Measurements from ENCODE around the gene PALD1.
"Not testable (repeated sequence)": the region's sequence is repeated elsewhere in the genome, so short reads cannot be mapped to it uniquely, and the experiment has no call there.

Gene PALD1

DNA sequence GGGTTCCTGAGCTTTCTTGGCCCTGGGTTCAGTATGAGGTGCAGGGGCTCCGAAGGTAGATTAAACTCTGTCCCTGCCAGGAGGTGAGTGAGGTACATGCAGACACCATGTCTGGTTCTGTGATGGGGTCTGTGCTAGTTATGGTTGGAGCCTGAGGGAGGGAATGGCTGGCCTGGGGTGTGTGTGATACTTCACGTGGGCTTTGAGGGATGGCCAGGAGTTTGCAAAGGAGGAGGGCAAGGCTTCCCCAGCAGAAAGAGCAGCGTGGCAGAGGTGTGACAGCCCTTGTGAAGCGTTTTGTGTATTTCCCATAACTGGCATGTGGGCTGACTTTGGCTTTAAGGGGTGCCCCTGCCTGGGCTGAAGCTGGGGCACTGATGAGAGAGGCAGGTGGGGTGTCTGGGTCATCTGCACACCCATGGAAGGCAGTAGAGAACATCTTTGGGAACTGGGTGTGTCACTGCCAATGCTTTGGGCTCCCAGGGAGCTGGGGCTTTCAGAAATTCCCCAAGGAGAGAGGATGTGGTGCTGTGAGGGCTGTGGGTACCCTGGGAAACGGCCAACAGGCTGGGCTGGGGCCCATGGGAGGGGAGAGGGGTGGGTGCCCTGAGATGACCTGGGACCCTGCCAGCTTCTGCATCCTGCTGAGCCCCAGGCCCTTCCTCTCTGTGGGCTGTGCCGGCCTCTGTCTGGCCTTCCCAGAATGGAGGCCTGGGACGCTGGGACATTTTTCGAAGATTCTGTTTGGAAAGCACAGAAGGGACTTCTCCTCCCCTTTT, 4.6 kb downstream of the PALD1 start:
- DNase-seq: no peak

DNA sequence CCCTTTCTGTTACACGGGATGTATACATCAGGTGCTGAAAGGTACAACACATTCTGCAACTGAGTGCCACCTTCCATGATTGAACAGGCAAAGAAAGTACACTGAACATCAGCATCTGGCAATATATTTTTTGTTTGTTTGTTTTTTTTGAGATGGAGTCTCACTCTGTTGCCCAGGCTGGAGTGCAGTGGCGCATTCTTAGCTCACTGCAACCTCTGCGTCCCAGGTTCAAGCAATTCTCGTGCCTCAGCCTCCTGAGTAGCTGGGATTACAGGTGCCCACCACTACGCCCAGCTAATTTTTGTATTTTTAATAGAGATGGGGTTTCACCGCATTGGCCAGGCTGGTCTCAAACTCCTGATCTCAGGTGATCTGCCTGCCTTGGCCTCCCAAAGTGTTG, 5.3 kb downstream of the PALD1 start:
- not testable (repeated sequence) for DNase-seq

DNA sequence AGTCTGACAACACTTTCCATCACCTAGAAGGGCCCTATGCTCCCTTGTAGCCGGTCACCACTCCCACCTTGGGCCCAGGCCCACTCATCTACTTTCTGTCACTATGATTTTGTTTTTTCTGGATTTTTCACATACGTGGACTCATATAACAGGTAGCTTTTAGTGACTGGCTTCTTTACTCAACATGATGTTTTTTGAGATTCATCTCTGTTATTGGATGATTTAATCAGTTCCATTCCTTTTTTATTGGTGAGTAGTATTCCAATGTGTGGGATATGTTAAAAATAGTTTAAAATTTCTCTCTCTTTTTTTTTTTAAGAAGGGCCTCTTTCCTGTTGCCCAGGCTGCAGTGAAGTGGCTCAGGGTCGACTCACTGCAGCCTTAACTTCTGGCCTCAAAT, 9.3 kb downstream of the PALD1 start:
- no peak for DNase-seq

DNA sequence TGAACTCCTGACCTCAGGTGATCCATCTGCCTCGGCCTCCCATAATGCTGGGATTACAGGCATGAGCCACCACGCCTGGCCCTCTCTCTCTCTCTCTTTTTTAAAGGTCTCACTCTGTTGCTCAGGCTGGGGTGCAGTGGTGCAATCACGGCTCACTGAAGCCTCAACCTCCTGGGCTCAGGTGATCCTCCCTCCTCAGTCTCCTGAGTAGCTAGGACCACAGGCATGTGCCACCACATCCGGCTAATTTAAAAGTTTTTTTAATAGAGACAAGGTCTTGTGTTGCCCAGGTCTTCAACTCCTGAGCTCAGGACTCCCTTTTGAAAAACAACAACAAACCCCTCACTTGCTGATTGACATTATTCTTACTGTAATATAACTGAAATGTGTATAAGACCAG, 11.6 kb downstream of the PALD1 start:
- DNase-seq: no peak

DNA sequence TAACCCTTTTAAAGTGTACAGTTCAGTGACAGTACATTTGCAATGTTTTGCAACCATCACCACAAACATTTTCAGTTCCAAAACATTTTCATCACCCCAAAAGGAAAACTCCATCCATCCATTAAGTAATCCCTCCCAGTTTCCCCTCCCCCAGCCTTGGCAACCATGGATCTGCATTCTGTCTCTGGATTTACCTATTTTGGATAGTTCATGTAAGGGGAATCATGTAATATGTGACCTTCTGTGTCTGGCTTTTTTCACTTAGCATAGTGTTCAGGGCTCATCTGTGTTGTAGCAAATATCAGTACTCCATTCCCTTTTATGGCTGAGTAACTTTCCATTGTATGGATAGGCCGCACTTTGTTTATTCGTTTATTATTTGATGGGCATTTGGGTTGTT, 13.0 kb downstream of the PALD1 start:
- no peak for DNase-seq

DNA sequence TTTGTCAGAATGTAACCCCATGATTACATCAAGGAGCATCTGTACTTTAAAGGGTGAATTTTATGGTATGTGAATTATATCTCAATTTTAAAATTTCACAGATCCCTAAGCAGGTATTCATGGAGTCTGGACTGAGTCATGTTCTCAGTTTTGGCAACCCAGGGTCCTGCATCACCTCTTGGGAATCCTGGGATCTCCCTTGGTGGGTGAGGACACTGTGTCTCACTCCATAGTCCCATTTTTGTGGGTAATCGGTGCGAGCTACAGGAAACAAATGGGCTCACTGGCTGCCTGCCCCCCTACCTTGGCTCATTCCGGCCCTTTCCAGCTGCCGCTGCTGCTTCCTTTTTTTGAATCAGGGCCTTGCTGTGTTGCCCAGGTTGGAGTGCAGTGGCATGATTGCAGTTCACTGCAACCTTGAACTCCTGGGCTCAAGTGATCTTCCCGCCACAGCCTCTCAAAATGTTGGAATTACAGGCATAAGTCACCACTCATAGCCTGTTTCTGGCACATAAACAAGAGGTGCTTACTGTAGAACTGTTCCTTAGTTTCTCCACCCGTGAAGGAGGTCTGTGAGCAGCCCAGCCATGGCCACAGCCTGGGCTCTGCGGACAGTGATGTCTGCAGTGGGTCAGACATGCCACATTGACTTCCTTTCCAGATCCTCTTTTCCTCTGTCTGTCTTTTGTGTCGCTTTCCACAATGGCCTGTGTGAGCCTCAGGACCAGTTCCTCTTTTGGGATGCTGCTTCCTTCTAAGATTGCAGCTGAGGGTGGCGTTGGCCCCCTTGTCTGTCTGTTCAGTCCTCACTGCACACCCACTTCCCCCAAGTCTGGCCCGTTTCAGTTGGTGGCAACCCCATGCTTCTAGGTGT, 14.5 kb downstream of the PALD1 start:
- DNase-seq: no peak

DNA sequence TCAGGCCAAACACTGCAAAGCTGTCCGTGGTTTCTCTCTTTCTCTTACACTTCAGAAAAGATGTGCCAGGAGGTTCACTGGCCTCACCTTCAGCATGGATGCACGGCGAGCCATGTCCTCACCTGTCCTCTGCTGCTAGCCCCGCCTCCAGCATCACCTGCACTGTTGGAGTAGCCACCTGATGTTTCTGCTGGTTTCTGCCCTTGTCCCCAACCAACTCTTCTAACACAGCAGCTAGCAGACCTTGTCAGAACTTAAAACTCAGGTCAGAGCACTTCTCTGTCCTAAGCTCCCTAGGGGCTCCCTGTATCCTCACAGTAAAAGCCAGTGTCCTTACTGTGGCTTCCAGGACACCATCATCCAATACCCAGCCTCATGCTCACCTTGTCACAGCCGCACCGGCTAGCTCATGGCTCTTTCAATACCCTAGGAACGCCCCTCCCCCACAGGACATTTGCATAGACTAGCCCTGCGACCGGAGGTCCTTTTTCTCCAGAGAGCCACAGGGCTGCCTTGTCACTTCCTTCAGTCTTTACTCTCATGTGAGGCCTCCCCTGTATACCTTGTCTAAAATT, 15.2 kb downstream of the PALD1 start:
- DNase-seq: peak; percentile 40

DNA sequence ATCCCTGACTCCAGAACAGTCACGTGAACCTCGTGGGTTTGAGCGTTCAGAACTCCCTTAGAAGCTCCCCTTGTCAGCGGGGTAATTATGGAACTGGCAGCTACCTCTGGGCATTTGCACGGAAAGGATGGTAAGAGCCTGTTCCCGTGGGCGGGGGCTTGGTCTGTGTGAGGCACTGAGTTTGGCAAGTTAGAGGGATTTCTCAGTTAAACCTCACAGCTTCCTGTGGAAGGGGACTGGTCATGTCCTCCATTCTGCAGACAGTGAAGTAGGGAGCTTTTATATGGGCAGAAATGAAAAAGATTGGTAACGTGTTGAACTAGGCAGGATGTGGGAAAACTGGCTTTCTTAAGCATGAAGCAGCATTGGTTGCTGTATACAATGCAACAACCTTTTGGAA, 16.0 kb downstream of the PALD1 start:
- no peak for DNase-seq

DNA sequence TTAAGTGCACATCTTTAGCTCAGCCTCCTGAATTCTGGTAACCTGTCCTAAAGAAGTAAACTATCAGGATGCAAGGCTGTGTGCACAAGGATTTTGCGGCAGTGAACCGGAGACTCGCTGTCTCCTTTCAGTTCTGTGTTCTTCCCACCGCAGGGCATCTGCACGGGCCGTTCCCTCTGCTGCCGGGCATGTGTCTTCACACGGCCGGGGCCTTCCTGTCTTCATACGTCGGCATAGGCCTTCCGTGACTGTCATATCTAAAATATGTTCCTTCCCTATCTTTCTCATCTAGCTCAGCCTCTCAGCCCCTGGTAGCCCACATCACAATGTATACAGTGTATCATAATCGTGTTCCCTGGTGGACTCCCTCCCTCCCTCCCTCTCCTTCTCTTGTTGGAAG, 16.4 kb downstream of the PALD1 start:
- no peak for DNase-seq

DNA sequence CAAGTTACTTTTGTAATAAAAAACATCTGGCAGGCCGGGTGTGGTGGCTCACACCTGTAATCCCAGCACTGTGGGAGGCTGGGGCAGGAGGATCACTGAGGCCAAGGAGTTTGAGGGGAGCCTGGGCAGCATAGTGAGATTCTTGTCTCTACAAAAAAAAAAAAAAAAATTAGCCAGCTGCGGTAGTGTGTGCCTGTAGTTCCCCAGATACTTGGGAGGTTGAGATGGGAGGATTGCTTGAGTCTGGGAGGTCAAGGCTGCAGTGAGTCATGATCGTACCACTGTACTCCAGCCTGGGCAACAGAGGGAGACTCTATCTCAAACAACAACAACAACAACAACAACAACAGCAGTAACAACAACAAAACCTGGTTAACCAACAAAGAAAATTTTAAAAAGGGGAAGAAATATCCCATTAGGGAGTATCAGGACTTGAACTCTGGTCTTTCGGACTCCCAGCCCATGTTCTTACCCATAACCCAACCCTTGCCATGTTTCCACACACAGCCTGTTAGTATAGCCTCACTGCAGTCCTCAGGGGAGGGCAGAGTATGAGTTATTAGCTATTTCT, 17.2 kb downstream of the PALD1 start:
- DNase-seq: no peak

DNA sequence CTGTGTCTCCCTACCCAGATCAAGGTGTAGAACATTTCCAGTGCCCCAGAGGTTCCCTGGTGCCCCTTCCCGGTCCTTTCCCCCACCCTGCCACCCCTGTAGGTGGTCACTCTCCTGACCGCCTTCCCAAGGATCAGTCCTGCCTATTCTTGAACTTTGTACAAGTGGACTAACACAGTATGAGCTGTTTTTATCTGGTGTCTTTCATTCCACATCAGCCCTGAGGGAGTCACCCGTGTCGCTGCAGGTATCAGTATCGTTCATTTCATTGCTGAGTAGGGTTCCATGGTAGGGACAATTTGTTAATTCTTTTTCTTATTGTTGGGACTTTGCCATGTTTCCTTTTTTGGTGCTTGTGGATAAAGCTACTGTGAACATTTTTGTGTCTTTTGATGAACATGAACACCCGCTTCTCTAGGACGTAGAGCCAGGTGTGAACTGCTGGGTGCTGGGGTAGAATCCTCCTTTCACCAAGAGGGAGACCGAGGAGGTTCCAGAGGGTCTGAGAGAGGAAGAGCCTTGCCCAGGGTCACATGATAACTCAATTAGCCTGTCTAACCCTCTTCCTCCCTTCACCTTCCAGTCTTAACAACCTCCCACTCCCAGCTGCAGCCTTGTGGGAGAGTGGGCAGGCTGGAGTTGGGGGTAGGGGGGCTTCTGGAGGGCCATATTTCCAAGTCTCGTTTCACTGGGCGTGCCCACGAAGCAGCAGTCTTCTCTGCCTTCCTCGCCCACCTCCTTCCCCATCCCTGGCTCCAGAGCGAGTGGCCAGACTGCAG, 18.0 kb downstream of the PALD1 start:
- DNase-seq: no peak

DNA sequence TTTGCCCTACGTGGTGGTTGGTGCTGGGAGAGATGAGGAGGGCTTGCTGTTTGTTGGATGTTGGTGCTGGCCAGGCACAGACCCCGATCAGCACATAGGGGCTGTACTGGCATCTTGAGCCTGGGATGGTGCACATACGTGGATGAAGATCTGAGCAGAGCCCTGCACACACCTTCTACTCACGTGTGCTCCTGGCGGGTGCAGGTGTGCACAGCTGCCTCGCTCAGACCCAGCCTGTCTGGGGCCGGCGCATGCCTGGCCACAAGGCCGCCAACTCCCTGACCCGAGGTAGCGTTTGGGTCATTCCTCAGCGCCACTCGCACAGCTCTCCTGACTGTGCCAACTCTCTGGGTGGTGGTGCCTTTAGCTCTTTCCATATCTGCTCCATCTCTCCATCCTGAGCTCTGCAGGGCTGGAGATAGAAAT, 18.6 kb downstream of the PALD1 start:
- DNase-seq: no peak

DNA sequence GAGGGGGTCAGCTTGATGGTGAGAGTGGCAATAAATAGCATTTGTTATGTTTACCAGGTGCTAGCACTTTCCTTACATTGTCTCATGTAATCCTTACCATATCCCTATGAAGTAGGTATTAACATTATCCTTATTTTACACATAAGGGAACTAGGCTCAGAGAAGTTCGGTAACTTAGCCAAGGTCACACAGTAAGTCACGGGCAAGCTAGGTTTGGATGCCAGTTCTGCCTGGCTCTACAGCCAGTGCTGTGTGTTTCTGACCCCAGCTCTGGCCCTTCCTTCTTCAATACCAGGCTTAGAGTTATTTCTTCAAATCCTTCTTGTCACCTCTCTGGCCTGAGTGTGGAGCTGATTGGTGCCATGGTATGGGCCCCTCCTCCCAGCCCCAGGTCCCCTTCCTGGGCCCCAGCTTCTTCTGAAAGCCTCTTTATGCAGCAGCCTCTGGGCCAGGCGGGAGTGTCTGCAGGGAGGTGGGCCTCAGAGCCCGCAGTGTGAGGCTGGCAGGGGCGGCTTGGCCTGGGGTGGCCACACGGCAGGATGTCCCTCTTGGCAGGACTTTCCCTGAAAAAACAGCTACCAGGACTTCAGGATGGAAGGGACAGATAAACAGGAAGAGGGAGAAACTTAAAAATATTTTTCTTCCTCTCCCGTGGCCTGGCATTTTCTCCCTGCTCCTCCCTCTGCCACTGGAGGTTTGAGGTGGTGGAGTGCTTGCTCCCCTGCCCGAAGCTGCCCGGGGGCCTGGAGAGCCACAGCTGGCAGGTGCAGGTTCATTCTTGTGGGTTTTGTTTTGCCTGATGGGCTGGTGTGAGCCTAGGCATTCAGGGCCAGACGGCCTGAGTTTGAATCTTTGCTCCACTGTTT, 20.6 kb downstream of the PALD1 start:
- no peak for DNase-seq

DNA sequence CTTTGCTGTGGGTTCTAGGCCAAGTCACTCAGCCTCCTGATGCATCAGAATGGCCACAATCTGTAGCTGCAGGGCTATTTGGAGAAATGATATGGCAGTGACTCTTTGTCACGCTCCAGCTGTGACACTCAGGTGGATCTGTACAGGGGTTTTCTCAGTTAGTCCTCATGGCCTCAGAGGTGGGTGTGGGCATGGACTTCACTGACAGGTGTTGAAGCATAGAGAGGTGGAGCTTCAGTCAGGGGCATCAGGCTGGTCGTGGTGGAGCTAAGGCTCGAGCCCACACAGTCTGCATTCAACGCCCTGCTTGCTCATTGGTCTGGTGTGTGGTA, 21.2 kb downstream of the PALD1 start:
- DNase-seq: no peak

DNA sequence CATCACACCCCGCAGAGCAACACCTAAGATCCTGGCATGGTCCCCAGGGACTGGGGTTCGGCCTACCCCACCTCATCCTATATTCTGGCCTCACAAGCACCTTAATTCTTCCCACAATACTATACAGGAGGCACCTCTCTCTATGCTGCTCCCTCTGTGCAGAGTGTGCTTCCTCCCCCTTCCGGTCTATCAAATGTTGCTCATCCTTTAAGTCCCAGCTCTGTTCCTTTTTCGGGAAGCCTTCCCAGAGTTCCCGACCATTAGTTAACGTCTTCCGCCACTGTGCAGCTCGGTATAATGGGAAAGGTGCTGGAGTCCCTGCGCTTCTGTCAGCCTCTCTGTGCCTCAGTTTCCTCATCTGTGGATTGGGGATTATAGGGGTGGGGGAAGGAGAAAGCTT, 21.8 kb downstream of the PALD1 start:
- no peak for DNase-seq

DNA sequence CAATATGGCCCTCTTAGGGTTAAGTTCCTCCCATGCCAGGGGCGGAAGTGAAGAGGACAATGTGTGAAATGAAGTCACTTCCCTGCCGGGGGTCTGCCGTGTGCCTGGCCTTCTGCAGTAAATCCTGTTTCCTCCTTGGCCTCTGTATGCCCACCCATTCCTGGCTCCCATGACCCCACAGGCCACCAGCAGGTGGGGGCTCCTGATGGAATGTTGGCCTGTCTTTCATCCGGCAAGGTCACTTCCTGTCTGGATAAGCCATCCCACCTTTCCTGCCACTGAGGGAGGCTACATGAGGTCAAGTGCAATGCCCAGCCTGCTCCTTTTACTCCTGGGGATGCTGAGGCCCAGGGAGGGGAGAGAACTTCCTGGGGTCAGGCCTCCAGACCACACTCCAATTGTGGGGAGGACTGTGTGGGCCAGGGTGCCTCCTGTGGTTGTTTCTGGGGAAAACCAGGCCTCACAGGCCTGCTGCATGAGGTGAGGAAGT, 22.3 kb downstream of the PALD1 start:
- DNase-seq: no peak

DNA sequence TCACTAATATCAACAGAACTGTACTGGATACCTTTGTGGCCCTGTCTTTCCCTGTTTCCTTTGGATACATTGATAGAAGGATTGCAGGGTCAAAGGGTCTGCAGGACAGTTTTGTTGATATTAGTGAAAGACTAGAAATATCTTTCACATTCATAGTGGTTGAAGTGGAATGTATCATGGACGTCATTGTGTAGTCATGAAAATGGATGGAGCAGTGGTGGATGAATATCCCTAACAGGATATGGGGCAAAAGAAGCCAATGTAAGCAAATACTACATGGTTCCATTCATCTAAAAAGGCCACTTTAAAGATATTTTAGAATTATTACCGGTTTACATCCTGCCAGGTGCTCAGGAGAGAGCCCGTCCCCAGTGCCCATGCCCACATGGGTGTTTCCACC, 23.8 kb downstream of the PALD1 start:
- DNase-seq: no peak

DNA sequence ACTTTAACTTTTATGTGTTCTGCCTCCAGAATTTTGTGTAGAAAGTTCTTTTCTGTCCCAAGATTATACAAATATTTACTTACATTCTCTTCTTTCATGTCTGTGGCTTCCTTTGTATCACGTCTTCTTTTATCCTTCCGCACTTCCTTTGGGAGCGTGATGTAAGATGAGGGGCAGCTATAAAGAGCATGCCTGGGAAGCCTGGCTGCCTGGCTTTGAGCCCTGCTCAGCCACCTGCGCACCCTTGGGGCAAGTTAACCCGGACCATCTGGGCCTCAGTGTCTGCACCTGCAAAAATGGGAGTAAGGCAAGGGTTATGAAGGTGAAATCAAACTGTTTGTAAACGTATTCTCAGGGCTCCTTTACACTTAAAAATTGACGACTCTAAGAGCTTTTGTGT, 25.2 kb downstream of the PALD1 start:
- DNase-seq: no peak

DNA sequence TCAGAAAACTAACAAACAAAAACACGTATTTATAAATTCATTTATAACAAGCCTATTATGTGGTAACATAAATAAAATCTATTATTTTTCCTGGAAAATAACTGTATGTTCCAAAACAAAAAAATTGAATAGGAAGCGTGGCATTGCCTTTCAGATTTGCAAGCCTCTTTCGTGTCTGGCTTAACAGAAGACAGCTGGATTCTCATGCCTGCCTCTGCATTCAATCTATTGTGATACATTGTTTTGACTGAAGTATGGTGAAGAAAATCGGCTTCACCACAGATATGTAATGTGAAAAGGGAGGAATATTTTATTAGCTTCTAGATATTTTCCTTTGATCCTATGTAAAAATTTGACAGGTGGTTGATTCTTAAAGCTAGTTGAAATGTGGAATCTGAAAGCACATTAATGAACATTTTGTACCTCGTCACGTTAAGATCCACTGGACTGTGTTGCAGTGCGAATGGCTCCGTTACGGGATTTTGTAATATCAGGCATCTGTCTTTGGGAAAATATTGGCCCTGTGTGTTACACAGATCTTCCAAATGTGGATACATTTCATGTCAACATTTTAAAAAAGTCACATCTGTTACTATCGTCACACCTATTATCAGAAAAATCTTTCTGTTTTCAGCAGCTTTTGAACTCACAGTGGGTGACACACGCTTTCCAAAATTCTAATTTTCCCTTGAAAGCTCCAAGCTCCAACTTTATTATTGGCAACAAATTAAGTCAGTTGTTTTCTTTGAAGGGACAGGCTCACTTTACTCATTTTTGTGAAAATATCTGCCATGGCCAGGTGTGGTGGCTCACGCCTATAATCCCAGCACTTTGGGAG, 26.2 kb downstream of the PALD1 start:
- no peak for DNase-seq

DNA sequence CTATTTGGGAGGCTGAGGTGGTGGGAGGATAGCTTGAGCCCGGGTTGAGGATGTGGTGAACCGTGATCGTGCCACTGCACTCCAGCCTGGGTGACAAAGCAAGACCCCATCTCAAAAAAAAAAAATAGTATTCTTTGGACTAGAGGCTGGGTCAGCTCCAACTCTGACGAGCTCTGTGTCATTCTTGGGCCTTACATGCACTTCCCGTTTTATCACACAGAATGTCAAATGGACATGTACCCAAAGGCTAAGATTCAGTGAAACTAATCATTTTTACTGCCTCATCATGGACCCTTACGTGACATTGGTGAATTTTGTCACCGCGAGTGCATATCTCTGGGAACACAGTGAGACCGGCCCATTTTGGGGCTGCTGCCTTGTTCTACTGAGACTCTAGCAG, 27.3 kb downstream of the PALD1 start:
- no peak for DNase-seq

DNA sequence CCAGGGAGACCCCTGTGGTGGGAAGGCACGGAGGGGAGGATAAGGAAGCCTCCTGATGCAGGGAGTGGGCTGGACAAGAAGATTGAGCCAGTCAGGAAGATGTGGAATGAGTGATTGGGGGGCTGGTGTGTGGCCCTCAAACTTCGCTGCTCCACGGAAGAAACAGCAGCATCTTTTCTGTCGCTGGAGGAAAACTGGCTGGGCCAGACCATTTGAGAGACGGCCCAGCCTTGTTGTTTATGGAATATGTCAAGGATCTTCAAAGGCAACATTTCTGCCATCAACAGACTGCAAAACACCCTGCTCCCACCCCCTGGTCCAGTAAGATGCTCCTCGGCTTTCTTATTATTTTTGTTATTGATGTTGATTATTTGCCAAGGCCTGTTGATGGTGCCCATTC, 29.4 kb downstream of the PALD1 start:
- no peak for DNase-seq
